C4-2B (cell line): Measurements from ENCODE around the gene GPANK1.

Experiments used
- CTCF ChIP-seq: fragments of 450-650 bp; conservative IDR thresholded peaks from 2 replicates; pipeline ENCODE4 v1.5.1; 2017; ENCODE audit warnings: mild to moderate bottlenecking
- ZFX ChIP-seq: fragments of 450-650 bp; IDR thresholded peaks from 2 replicates; pipeline ENCODE4 v1.6.1; 2017

DNA sequence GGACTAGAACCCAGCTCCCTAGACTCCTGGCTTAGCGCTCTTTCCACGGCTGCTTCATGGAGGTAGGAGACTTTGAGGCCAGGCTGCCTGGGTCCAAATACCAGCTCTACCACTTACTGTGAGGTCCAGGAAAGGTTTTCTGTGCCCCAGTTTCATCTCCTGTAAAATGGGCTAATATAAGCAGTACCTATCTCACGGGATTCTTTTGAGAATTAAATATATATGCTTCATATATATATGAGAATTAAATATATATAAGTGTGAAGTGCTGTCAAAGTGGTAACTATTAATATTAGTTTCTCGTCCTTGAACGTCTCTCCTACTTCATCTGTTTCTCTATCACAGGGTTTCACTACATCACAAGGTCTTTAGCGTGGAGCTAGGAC lies 26.3 kb upstream of the GPANK1 start:
- TF ChIP-seq CTCF: no peak
- no peak for TF ChIP-seq ZFX
